ENCODE results near the gene DAGLA. TPM values are rescaled to one million over a fixed set of nuclear protein-coding genes. Genes with fewer than 3 reads are reported as not detected.

The DAGLA gene
- total and polyA plus RNA-seq, 2 experiments from 2014 or later = 7.4 to 8.9 TPM

- Histone ChIP-seq H4K20me1 (ENCODE audit: insufficient read depth, poor library complexity, severe bottlenecking) (no peaks in the 10 kb centered on the region), H3K4me1 (ENCODE audit: insufficient read depth) (peaks cover 79% of the 10 kb centered on the region), H3K9me3 (ENCODE audit: low read depth) (no peaks in the 10 kb centered on the region), H3K36me3 (replicated peaks; ENCODE audit: insufficient read depth, low read depth) (no peaks in the 10 kb centered on the region), H3K4me3 (no peak overlapping the region), H3K79me2 (peaks cover 93% of the 10 kb centered on the region), H3K9me2 (replicated peaks; ENCODE audit: insufficient read depth) (no peaks in the 10 kb centered on the region), H3K4me2 (no peak overlapping the region), H3K27ac (peak overlapping the region; percentile 89), H2AFZ (no peak overlapping the region), H3K27me3 (no peaks in the 10 kb centered on the region)
- TF ChIP-seq EZH2 (IDR thresholded peaks at IDR 0.05; ENCODE audit: borderline replicate concordance) (no peak), EZH2phosphoT487 (IDR thresholded peaks at IDR 0.05; ENCODE audit: low read depth, severe bottlenecking, unreplicated experiment) (no peak), CTCF (IDR thresholded peaks at IDR 0.05; ENCODE audit: poor library complexity) (no peak)
- 93% methylated on average over 7 of the region's 13 CpGs for WGBS (ENCODE audit: low lambda C conversion rate, missing lambda C conversion rate)
- no peak for DNase-seq (ENCODE audit: low spot score)
Measured at GRCh38 chr11:61760946-61761345, 80.8 kb downstream of the DAGLA start.

- Histone ChIP-seq H3K4me2 (peak overlapping the region; percentile 58), H3K27ac (peak overlapping the region; percentile 89), H3K9me2 (replicated peaks; ENCODE audit: insufficient read depth) (no peaks in the 10 kb centered on the region), H2AFZ (no peak overlapping the region), H3K36me3 (replicated peaks; ENCODE audit: insufficient read depth, low read depth) (no peaks in the 10 kb centered on the region), H3K4me3 (no peak overlapping the region), H3K4me1 (ENCODE audit: insufficient read depth) (peaks cover 79% of the 10 kb centered on the region), H3K9me3 (ENCODE audit: low read depth) (no peaks in the 10 kb centered on the region), H3K79me2 (peaks cover 88% of the 10 kb centered on the region), H3K27me3 (no peaks in the 10 kb centered on the region), H4K20me1 (ENCODE audit: insufficient read depth, poor library complexity, severe bottlenecking) (no peaks in the 10 kb centered on the region)
- no peak for TF ChIP-seq EZH2 (IDR thresholded peaks at IDR 0.05; ENCODE audit: borderline replicate concordance)
- TF ChIP-seq EZH2phosphoT487 (IDR thresholded peaks at IDR 0.05; ENCODE audit: low read depth, severe bottlenecking, unreplicated experiment) = no peak
- TF ChIP-seq CTCF (IDR thresholded peaks at IDR 0.05; ENCODE audit: poor library complexity) = no peak
- no peak for DNase-seq (ENCODE audit: low spot score)
- 67% methylated on average over 10 of the region's 11 CpGs for WGBS (ENCODE audit: low lambda C conversion rate, missing lambda C conversion rate)
Measured at GRCh38 chr11:61761440-61762222, 81.4 kb downstream of the DAGLA start.

GRCh38 chr11:61762223-61762615 lies 82.0 kb downstream of the DAGLA start:
- Histone ChIP-seq H3K4me2 (peak overlapping the region; percentile 58), H3K27me3 (no peaks in the 10 kb centered on the region), H3K4me3 (no peak overlapping the region), H3K9me2 (replicated peaks; ENCODE audit: insufficient read depth) (no peaks in the 10 kb centered on the region), H4K20me1 (ENCODE audit: insufficient read depth, poor library complexity, severe bottlenecking) (no peaks in the 10 kb centered on the region), H3K9me3 (ENCODE audit: low read depth) (no peaks in the 10 kb centered on the region), H3K36me3 (replicated peaks; ENCODE audit: insufficient read depth, low read depth) (no peaks in the 10 kb centered on the region), H3K79me2 (peaks cover 88% of the 10 kb centered on the region), H3K27ac (peak overlapping the region; percentile 89), H3K4me1 (ENCODE audit: insufficient read depth) (peaks cover 79% of the 10 kb centered on the region), H2AFZ (no peak overlapping the region)
- DNase-seq (ENCODE audit: low spot score) = no peak
- TF ChIP-seq CTCF (IDR thresholded peaks at IDR 0.05; ENCODE audit: poor library complexity) = no peak
- no peak for TF ChIP-seq EZH2phosphoT487 (IDR thresholded peaks at IDR 0.05; ENCODE audit: low read depth, severe bottlenecking, unreplicated experiment)
- TF ChIP-seq EZH2 (IDR thresholded peaks at IDR 0.05; ENCODE audit: borderline replicate concordance) = no peak
- WGBS (ENCODE audit: low lambda C conversion rate, missing lambda C conversion rate) = 59% methylated on average over 7 of the region's 10 CpGs

Measured in hepatocyte (in vitro differentiated cells).